DOHH2 (cell line): ENCODE data around the gene YPEL3.

ENCODE experiments used
- H3F3A ChIP-seq: fragments of 200-600 bp; sonication (generic), shearing (Covaris generic); 2 replicates; pipeline ENCODE4 v1.6.0; 2016; ENCODE audit warnings: antibody characterized with exemption, mild to moderate bottlenecking; ENCODE audit not compliant: control insufficient read depth, insufficient read depth
- H3K27ac ChIP-seq: fragments of 200-600 bp; sonication (generic); 2 replicates; pipeline ENCODE4 v1.5.1; 2014; ENCODE audit warnings: low read depth, mild to moderate bottlenecking, low read length, moderate library complexity
- H3K27me3 ChIP-seq: fragments of 200-600 bp; sonication (generic); 2 replicates; pipeline ENCODE4 v1.6.1; 2014; ENCODE audit warnings: mild to moderate bottlenecking, low read length, mixed read lengths; ENCODE audit not compliant: control insufficient read depth
- H3K36me3 ChIP-seq: fragments of 200-600 bp; sonication (generic); 2 replicates; pipeline ENCODE4 v1.6.1; 2014; ENCODE audit warnings: mild to moderate bottlenecking, low read length, moderate library complexity, mixed read lengths; ENCODE audit not compliant: control insufficient read depth
- H3K4me1 ChIP-seq: fragments of 200-600 bp; sonication (generic); 2 replicates; pipeline ENCODE4 v1.6.1; 2014; ENCODE audit warnings: mild to moderate bottlenecking, low read length, mixed read lengths; ENCODE audit not compliant: control insufficient read depth
- H3K4me2 ChIP-seq: fragments of 200-600 bp; sonication (generic); 2 replicates; pipeline ENCODE4 v1.6.0; 2014; ENCODE audit warnings: mild to moderate bottlenecking, low read length, moderate library complexity
- H3K4me3 ChIP-seq: fragments of 200-600 bp; sonication (generic); 2 replicates; pipeline ENCODE4 v1.5.1; 2014; ENCODE audit warnings: mild to moderate bottlenecking, low read length, mixed read lengths
- H3K79me2 ChIP-seq: fragments of 200-600 bp; sonication (generic); 2 replicates; pipeline ENCODE4 v1.6.1; 2014; ENCODE audit warnings: mild to moderate bottlenecking, low read length, mixed read lengths; ENCODE audit not compliant: control insufficient read depth
- H3K9me2 ChIP-seq: fragments of 200-600 bp; sonication (generic); replicated peaks from 2 replicates; pipeline ENCODE4 v1.6.1; 2014; ENCODE audit warnings: mild to moderate bottlenecking, low read length, mixed read lengths; ENCODE audit not compliant: control insufficient read depth
- H3K9me3 ChIP-seq: fragments of 200-600 bp; sonication (generic); 2 replicates; pipeline ENCODE4 v1.6.1; 2014; ENCODE audit warnings: antibody characterized with exemption, low read length, mixed read lengths; ENCODE audit not compliant: control insufficient read depth, insufficient read depth
- H4K20me1 ChIP-seq: fragments of 200-600 bp; sonication (generic); 2 replicates; pipeline ENCODE4 v1.6.0; 2014; ENCODE audit warnings: low read depth, mild to moderate bottlenecking, antibody characterized with exemption, low read length, moderate library complexity; ENCODE audit not compliant: control insufficient read depth, insufficient read depth
- EZH2phosphoT487 ChIP-seq: fragments of 200-600 bp; sonication (generic); IDR thresholded peaks from 2 replicates; pipeline ENCODE4 v1.6.1; 2017; ENCODE audit warnings: borderline replicate concordance, mild to moderate bottlenecking, antibody characterized with exemption, low read length, moderate library complexity, mixed read lengths
- TF ChIP-seq, protein P1 (sequence below): fragments of 200-600 bp; sonication (generic); IDR thresholded peaks from one replicate; pipeline ENCODE4 v1.5.1; 2014; ENCODE audit warnings: antibody characterized with exemption, mild to moderate bottlenecking, low read depth, low read length; ENCODE audit not compliant: poor library complexity, severe bottlenecking

YPEL3 gene

GRCh38 chr16:30076276-30076791, 19.7 kb downstream of the YPEL3 start:
- TF ChIP-seq, protein P1, sequence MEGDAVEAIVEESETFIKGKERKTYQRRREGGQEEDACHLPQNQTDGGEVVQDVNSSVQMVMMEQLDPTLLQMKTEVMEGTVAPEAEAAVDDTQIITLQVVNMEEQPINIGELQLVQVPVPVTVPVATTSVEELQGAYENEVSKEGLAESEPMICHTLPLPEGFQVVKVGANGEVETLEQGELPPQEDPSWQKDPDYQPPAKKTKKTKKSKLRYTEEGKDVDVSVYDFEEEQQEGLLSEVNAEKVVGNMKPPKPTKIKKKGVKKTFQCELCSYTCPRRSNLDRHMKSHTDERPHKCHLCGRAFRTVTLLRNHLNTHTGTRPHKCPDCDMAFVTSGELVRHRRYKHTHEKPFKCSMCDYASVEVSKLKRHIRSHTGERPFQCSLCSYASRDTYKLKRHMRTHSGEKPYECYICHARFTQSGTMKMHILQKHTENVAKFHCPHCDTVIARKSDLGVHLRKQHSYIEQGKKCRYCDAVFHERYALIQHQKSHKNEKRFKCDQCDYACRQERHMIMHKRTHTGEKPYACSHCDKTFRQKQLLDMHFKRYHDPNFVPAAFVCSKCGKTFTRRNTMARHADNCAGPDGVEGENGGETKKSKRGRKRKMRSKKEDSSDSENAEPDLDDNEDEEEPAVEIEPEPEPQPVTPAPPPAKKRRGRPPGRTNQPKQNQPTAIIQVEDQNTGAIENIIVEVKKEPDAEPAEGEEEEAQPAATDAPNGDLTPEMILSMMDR, result no peak
- TF ChIP-seq EZH2phosphoT487, result no peak
- H3K36me3 ChIP-seq, result peaks cover 64% of the 10 kb centered on the region
- H3K4me2 ChIP-seq, result peak overlapping the region; percentile 87
- peaks cover 60% of the 10 kb centered on the region for H3K79me2 ChIP-seq
- H3K4me3 ChIP-seq, result peak overlapping the region; percentile 91
- no peaks in the 10 kb centered on the region for H3K27me3 ChIP-seq
- peak overlapping the region; percentile 78 for H3K27ac ChIP-seq
- H3K4me1 ChIP-seq, result peaks cover 27% of the 10 kb centered on the region
- peaks cover 20% of the 10 kb centered on the region for H4K20me1 ChIP-seq
- no peaks in the 10 kb centered on the region for H3K9me3 ChIP-seq
- no peaks in the 10 kb centered on the region for H3K9me2 ChIP-seq
- peaks cover 34% of the 10 kb centered on the region for H3F3A ChIP-seq

- peak within 1 kb of the TSS; percentile 87 for H3K4me2 ChIP-seq
- no peaks in the 10 kb centered on the region for H3K9me2 ChIP-seq
- TF ChIP-seq EZH2phosphoT487, result no peak
- TF ChIP-seq, protein P1, result no peak
- peak within 1 kb of the TSS; percentile 78 for H3K27ac ChIP-seq
- peak within 1 kb of the TSS; percentile 91 for H3K4me3 ChIP-seq
- peaks cover 64% of the 10 kb centered on the region for H3K36me3 ChIP-seq
- peaks cover 54% of the 10 kb centered on the region for H3K79me2 ChIP-seq
- H4K20me1 ChIP-seq, result peaks cover 20% of the 10 kb centered on the region
- no peaks in the 10 kb centered on the region for H3K27me3 ChIP-seq
- no peaks in the 10 kb centered on the region for H3K9me3 ChIP-seq
- H3K4me1 ChIP-seq, result peaks cover 27% of the 10 kb centered on the region
- peaks cover 41% of the 10 kb centered on the region for H3F3A ChIP-seq
These were observed 20.3 kb downstream of the YPEL3 start, which contains the start of gene PPP4C for GRCh38 chr16:30075503-30076275. TSS of gene PPP4C (plus strand) at chr16:30075994. CDS start at chr16:30076378, 384 bp downstream.

GRCh38 chr16:30070490-30070889, 25.5 kb downstream of the YPEL3 start:
- Histone ChIP-seq H3K4me2 (no peak overlapping the region), H4K20me1 (peaks cover 24% of the 10 kb centered on the region), H3K9me2 (no peaks in the 10 kb centered on the region), H3K4me1 (peaks cover 35% of the 10 kb centered on the region), H3K27me3 (no peaks in the 10 kb centered on the region), H3K36me3 (peaks cover 71% of the 10 kb centered on the region), H3F3A (peaks cover 77% of the 10 kb centered on the region), H3K9me3 (no peaks in the 10 kb centered on the region), H3K79me2 (peaks cover 46% of the 10 kb centered on the region), H3K4me3 (no peak overlapping the region), H3K27ac (no peak overlapping the region)
- TF ChIP-seq, protein P1, result no peak
- TF ChIP-seq EZH2phosphoT487, result no peak
